Non-pigmented ciliary epithelial cell (primary cell): ENCODE results near the gene SPNS3.

ENCODE experiments used
- DNase-seq: peaks from one replicate; pipeline ENCODE4 v3.0.0-alpha.2; 2010; ENCODE audit warnings: low read depth

The SPNS3 gene

DNA sequence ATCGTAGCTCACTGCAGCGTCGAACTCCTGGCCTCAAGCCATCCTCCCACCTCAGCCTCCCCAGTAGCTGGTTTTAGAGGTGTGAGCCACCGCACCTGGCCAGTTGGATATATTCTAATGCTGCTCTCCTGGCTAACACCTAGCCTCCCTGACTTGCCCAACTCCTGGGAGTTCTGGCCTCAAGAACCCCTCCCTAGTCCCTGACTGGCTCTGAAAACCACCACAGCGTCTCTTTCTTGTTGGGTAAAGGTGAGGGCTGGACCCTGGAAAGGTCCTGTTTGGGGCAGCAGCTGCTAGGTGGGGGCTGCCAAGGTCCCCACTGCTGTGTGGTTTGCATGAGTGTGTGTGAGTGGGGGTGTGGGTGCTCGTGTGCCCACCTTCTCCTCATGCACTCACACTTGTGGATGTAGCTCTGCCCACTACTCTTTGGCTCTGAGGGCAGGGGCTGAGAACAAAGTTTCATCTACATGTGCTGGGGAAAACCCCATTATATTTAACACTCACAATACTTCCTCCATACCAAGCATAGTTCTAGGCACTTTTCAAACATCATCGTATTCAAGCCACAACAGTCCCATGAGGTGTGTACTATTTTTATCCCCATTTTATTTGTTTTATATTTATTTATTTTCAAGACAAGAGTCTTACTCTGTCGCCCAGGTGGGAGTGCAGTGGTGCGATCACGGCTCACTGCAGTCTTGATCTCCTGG lies 7.1 kb upstream of the SPNS3 start:
- no peak for DNase-seq

DNA sequence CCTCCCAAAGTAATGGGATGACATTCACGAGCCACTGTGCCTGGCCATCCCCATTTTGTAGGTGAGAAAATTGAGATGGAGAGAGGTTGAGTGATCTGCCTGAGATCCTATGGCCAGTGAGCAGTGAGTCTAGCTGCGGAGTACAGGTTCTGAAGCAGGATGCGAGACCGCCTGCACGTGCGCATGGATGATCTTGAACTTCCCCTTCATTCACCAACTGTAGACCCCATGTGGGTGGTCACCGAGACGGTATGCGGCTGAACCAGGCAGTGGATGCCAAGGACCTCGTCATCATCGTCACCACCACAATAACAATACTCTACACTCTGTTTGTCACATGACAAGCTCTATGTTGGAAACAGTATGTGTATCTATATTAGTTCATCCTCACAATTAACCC lies 6.2 kb upstream of the SPNS3 start:
- DNase-seq = no peak

DNA sequence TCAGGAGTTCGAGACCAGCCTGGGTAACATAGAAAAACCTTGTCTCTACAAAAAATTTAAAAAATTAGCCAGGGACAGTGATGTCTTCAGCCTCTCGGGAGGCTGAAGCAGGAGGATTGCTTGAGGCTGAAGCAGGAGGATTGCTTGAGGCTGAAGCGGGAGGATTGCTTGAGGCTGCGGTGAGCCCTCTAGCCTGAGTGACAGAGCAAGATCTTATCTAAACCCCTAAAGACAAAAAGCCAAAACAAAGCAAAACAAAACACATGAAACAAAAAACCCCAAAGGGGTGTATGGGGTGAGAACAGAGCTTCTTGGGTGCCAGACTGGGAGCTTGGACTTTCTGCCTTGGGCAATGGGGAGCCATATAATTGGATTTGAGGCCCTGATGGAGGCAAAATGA lies 2.6 kb downstream of the SPNS3 start:
- DNase-seq = no peak

DNA sequence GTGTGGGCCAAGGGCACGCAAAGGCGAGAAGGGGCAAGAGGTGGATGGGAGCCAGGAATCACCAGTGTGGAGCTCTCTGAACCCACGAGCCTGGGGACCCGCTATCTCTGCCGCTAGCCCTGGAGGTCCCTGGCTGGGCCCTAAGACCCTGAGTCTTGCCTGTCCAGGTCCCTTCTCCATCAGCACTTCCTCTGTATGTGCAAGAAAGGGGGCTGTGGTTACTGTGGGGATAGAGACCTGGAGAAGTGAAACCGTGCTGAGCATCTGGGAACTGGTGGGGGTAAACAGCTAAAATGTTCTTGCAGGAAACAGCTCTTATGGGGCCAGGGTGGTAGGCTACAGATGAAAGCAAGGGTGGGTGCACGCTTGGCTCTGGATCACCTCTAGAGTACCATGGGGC lies 3.1 kb downstream of the SPNS3 start:
- no peak for DNase-seq

DNA sequence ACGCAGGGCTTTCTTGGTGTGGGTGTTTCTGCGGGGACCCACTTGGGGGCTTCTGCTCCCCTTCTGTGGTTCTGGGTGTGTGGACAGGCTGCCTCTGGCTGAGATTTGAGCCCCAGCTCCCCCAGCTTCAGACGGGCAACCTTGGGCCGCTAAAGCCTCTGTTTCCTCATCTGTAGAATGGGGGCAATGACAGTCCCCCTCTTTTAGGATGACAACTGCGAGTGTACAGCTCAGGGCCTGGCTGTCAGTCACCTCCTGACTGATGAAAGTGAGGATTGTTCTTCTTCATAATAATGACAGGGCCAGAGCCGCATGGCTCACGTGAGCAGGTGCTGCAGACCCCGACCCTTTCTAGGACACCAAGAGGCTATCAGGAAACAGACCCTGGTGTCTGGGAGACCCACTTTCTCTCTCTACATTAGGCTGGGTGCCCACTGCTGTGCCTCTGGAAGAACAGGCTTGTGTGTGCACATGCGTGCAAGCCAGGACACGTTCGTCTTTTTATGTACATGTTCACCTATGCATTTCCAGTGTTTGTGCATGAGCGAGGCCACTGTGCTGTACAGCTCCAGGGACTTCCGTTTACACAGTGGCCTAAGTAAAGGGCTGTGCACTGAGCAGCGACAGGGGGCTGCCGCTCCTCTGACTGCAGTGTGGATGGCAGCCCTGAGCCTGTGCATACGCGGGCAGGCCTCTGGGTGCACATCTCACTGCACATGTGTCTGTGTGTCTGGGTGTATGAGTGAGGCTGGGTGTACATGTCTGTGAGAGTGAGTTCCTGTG lies 4.6 kb downstream of the SPNS3 start:
- no peak for DNase-seq

DNA sequence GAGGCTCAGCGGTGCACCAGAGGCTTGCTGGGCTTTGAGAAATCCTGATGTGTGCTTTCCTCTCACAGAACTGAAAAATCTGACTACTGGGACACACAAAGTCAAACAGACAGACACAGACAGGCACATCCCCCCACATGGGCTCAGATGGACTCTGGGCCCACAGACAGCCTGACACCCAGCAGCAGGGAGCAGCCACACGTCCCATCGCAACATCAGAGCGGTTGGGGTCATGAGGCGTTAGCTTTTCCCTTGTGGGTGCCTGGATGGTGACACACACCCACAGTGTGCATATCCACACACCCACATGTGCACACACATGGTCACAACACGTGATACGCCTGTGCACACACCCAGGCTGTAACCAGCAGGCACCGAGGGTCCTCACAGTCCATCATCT lies 6.3 kb downstream of the SPNS3 start:
- DNase-seq = no peak

DNA sequence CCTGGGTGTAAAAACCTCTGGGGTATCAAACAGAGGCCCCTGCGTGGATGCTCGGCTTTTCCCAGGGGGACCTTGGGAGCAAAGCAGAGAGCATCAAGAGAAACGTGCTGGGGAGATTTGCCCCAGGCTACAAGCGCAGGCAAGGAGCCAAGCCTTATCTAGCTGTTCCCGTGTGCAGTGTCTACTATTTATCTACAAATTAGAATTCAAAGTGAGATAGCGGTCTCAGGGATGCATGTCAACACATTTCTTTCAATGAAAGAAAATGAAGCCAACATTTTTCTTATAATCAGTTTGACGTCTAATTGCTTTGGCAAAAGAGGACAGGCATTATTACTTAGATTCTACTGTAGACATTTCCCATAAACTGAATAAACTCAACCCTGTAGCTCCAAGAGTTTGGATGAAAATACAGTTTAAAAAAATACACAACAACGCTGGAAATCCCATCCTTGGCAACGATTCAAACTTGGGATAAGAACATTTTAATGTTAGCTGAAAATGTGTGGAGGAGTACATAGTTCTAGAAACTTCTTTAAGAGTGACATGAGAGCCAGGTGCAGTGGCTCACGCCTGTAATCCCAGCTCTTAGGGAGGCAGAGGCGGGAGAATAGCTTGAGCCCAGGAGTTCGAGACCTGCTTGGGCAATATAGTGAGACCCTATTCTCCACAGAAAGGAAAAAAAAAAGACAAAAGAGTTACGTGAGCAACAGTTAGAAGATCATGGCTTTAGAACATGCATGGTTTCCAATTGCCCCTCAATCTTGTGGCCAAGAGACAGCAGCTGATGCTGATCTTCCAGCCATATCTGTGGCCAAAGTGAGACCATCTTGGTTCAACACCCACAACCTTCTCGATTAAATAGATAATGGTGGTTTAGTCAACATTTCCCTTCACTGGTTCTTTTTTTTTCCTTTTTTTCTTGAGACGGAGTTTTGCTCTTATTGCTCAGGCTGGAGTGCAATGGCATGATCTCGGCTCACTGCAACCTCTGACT lies 7.2 kb downstream of the SPNS3 start:
- DNase-seq = no peak

DNA sequence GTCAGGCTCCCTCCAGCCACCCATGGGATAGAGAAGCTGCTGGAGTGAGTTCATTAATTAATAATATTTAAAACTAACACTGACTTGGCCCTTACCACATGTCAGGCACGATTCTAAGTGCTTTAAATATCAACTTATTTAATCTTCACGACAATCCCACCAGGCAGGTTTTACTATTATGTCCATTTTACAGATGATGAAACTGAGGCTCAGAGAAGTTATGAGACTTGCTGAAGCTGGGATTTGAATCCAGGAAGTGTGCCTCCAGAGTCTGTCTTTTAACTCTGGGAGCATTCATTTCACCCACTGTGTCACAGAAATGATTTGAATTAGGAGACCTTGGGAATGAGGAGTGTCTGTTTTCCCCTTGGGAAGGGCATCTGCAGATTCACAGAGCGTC lies 8.8 kb downstream of the SPNS3 start:
- DNase-seq = no peak

DNA sequence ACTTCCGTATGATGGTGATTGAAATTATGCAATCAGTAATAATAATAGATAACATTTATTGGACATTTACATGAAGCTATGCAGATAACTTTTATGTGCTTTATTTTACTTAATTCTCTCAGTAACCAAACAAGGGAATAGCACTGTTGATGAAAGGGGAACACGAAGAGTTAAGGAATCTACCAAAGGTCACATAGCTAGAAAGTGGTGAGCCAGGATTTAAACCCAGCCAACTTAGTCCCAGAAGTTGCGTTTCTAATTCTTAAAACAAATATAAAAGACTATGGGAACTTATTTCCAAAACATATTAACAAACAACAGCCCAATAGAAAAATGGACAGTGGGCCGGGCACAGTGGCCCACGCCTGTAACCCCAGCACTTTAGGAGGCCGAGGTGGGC lies 9.7 kb downstream of the SPNS3 start:
- DNase-seq = no peak

DNA sequence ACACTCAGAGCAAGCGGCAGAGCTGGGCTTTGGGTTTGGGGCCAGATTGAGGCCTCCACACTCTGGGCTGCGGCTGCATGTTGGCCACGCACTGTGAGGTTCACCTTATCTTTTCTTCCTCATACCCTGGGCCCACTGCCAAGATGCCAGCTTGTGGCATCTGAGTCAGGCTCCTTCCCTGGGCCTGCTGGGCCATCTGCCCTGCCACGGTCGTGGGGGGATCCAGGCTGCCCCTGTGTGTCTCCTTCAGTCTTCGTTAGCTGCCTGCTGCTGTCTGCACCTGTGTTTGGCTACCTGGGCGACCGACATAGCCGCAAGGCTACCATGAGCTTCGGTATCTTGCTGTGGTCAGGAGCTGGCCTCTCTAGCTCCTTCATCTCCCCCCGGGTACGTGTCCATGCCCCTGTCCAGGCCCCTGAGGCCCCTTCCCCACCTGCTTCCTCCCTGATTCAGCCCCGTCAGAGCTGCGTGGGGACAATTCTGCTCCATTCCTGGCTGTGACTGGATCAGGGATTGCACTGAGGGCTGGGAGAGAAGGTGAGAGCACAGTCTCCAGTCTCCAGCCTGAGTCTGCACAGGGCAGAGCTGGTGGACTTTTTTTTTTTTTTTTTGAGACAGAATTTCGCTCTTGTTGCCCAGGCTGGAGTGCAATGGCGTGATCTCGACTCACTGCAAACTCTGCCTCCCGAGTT lies 11.2 kb downstream of the SPNS3 start:
- DNase-seq = peak; percentile 1

DNA sequence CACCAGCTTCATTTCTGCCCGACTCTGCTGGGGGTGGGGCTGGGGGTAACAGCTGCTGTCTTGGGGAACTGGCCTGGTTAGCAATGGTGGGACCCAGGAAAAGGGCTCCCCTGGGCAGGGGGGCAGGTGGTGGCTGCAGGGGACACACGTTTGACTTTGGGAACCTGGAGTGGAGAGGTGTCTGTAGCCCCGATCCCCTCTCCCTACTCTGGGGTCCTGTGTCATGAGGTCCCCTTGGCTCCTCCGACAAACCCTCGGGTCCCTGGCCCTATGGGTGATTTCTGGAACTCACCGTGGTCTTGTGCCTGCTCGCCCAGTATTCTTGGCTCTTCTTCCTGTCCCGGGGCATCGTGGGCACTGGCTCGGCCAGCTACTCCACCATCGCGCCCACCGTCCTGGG lies 12.0 kb downstream of the SPNS3 start:
- DNase-seq = no peak

DNA sequence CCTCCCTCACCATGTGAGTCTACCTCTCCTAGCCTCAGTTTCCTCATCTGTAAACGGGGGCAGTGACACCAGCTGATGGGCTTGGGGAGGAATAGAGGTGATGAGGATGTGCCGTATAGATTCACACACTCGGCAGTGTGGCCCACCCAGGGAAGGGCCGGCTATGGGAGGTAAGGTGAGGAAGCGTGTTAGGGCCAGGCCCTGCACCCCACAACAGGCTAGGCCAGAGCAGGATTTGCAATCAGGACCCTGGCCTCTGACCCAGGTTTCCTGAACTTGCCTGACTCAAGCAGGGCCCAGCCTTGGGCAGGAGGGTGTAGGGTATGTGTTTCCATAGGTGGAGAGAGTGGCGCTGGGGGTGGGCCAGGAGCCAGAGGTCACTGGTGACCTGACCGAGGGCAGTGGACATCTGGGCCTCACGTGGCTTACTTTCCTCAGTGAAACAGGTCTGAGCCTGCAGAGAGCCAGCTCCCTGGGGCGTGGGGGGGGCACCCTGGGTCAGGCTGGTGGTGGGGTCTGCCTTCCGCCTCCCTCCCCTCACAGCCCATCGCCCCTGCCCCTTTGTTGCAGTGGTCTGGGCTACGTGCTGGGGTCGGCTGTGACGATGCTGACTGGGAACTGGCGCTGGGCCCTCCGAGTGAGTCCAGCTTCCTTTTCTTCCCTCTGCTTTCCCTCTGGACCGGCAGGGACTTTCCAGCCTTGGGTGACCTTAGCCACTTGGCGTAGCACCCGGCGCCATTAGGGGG lies 12.8 kb downstream of the SPNS3 start:
- no peak for DNase-seq

DNA sequence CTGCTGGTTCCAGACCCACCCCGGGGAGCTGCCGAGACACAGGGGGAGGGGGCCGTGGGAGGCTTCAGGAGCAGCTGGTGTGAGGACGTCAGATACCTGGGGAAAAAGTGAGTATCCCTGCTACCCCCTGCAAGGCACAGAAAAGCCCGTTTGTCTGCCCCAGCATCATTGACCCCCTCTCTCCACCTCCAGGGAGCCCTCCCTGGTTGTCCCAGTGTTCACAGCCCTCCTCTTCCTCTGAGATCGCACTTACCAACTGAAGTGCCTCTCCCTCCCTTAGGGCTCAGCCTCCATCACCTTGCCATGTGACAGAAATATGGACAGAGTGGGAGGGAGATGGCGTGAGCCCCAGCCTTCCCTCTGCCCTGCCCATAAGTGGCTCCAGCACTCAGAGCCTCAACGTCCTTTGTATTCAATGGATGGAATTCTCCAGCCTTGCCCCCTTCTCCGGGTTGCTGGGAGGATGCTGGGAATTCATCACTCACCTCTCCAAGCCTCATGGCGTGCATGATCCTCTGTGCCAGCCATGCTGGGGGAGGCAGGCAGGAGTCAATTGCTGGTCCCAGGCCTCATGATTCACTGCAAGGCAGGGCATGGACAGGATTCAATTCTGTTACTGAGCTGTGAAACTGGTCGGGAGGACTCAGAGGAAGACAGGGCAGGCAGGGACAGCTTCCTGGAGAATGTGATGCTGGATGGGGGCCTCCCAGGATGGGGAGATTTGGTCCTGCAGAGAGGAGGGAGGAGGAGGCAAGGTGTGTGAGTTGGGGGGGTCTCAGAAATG lies 14.6 kb downstream of the SPNS3 start:
- DNase-seq = no peak

DNA sequence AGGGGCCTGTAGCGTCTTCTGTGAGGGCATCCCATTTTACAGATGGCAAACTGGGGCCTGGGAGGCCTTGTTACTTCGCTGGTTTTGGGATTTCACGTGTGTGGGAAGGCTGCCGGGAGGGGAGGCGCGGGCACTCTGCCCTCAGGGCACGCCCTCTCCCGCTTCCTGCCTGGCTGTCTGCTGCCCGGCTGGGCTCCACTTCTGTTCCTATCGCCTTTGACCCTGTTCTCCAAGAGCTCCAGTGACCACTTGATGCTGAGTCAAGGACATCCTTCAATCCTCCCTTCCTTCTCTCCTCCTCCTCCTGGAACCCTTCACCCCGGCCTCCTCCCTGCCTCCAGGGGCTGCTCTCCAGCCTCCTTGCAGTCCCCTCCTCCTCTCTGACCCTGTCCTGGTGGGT lies 16.0 kb downstream of the SPNS3 start:
- DNase-seq = no peak

DNA sequence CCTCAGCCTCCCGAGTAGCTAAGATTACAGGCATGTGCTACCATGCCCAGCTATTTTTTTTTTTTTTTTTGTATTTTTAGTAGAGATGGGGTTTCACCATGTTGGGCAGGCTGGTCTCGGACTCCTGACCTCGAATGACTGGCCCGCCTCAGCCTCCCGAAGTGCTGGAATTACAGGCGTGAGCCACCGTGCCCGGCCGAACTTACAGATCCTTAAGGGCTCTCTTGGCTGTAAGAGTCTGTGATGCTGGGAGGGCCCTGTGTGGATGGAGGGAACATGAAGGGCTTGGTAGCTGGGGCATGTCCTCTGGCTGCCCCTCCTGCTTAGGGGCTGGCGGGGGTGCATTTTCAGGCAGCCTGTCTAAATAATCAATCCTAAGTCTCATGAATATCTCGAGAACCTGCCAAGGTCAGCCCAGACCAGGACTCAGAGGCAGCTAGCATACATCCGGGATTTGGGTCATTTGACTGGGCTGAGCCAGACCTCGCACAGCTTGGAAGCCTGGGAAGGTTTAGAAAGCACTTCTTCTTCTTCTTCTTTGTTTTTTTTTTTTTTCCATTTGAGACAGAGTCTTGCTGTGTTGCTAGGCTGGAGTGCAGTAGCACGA lies 17.1 kb downstream of the SPNS3 start:
- no peak for DNase-seq

DNA sequence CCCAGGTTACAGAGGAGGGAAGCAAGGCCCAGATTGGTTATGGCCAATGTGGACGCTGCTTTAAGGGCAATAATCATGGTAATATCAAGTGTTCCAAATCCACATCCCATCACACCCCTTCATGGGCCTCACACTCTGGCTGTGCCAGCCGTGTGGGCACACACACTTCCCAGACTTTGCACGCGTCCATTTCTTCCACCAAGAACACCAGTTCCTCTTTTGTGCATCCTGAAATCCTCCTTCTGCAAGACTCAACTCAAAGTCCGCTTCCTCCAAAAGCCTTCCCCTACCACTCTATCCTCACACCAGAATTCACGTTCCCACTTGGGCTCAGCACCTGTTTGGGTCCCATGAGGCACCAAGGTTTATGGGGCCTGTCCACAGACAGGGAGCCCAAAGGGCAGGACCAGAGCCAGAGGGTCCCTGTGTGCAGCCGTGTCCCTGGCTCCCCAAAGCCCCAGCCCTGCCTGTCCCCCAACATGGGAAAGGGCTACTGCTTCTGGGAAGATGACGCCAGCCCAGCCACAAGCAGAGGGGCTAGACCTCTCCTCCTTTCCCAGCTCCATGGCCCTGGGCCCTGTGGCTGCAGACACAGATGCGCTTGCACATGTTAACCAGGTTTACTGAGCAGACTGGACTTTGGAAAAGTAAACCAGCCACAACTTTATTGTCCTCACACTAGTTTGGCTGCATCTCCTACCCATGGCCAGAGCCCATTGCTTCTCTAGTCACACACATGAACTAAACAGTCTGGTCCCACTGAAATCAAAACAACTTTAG lies 20.3 kb downstream of the SPNS3 start:
- no peak for DNase-seq

DNA sequence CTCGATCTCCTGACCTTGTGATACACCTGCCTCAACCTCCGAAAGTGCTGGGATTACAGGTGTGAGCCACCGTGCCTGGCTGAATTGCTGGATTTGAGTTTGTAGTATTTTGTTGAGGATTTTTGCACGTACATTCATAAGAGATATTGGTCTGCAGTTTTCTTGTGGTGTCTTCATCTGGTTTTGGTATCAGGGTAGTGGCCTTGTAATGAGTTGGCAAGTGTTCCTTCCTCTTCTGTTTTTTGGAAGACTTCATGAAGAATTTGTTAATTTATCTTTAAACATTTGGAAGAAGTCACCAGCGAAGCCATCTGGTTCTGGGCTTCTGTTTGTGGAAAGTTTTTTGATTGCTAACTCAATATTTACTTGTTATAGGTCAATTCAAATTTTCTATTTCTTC lies 26.9 kb downstream of the SPNS3 start:
- DNase-seq = no peak

DNA sequence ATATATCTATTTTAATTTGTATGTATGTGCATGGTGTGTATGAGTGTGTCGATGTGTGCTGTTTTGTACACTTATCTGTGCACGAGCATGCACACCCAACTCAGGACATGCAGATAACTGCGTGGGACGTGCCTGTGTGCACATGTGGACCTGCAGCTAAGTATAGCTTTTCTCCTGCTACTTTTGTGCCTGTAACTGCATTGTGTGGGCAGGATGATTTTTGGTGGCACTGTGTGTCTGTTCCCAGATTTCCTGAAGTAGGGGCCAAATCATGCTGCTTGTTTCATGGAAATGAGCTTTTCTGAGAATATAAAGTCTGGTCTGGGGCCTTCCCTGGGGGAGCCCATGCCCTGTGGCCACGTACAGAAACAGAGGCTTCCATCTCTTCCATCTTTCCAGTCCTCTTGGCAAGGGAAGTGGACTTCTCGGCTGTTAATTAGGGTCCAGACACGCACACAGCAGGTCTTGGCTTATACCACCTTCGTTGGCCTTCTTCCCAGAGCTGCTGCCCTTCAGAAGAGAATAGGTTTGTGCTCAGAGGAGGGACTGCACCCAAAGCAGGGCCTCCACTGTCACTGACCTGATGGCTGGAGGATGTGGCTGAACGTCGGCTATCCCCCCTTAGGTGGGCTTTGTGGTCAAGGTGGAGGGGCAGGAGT lies 30.2 kb downstream of the SPNS3 start:
- DNase-seq = no peak

DNA sequence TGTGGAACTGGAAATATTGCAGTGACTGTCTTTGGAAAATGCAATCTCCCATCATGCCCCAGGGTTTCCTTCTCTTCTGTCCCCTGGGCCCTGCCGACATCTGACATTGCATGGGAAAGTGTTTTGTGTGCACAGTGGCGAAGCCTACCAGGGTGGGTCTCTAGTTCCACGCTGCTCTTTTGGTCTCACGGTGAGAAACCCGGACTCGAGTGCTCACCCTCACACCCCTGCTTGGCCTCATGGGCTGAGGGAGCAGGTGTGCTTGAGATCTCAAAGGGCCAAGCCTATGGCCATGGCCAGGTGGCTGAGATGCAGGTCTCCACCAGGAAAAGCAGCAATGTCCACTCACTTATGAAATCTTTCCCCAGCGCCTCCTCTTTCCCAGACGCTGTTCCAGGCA lies 32.0 kb downstream of the SPNS3 start:
- DNase-seq = no peak
